GM12878 (cell line): ENCODE measurements around the gene ZNF44. TPM values are rescaled to one million over a fixed set of nuclear protein-coding genes. Genes with fewer than 3 reads are reported as not detected.

Source experiments
- ATAC-seq: fragments of 200-7000 bp; cut with Tn5 transposase; 3 replicates; pipeline ENCODE4 v1.9.1; 2020; ENCODE audit warnings: mild to moderate bottlenecking, moderate library complexity
- BruUV-seq: library from RNA; stranded (reverse); fragments of 400-500 nt; replicated peaks from 2 replicates; lab custom pipeline; 2021; lab: Mats Ljungman, UMichigan
- CTCF ChIA-PET: fragments of 300-600 bp; sonication (Branson Sonifier 250); formaldehyde crosslinking; extraction: SDS; loops from one replicate; lab custom pipeline; 2021; ENCODE audit warnings: inconsistent platforms; lab: Yijun Ruan, JAX
- POLR2A ChIA-PET: fragments of 350-600 bp; formaldehyde crosslinking; extraction: SDS; loops from one replicate; lab custom pipeline; 2021; ENCODE audit warnings: inconsistent platforms; lab: Charles Lee
- RAD21 ChIA-PET: fragments of 300-600 bp; sonication (Branson Sonifier 250); formaldehyde crosslinking; loops from one replicate; lab custom pipeline; 2023; ENCODE audit warnings: antibody characterized with exemption; ENCODE audit not compliant: unreplicated experiment; lab: Charles Lee
- SMC1A ChIA-PET: fragments of 300-600 bp; sonication (Branson Sonifier 250); formaldehyde crosslinking; loops from one replicate; lab custom pipeline; 2023; ENCODE audit not compliant: unreplicated experiment, uncharacterized antibody; lab: Charles Lee
- DNase-seq: peaks from one replicate; pipeline ENCODE4 v3.0.0-alpha.2; 2011; ENCODE audit warnings: low read depth, low spot score
- FAIRE-seq: peaks from 3 replicates; lab custom pipeline; 2011; peaks lifted over from hg19 to GRCh38; lab: Jason Lieb, UNC
- H2AFZ ChIP-seq: 2 replicates; pipeline ENCODE4 v1.6.0; 2011; ENCODE audit warnings: low read depth, low read length, control low read depth; ENCODE audit not compliant: control insufficient read depth
- H3K27ac ChIP-seq: 2 replicates; pipeline ENCODE4 v1.5.1; 2011; ENCODE audit warnings: control low read depth; ENCODE audit not compliant: control insufficient read depth, insufficient read depth
- H3K27me3 ChIP-seq, 2 experiments: replicated peaks in 1 of 2; 2 replicates each; pipeline versions ENCODE4 v1.6.0 to v1.6.1; 2011; ENCODE audit warnings: low read length in 1 of 2; ENCODE audit not compliant: control insufficient read depth in 2 of 2, insufficient read depth in 2 of 2
- H3K36me3 ChIP-seq, 2 experiments: 2 replicates each; pipeline ENCODE4 v1.5.1; 2011; ENCODE audit warnings: low read length in 1 of 2; ENCODE audit not compliant: control insufficient read depth in 2 of 2, insufficient read depth in 2 of 2
- H3K4me1 ChIP-seq: 2 replicates; pipeline ENCODE4 v1.6.1; 2011; ENCODE audit warnings: mild to moderate bottlenecking, low read length, moderate library complexity, mixed read lengths; ENCODE audit not compliant: control insufficient read depth, insufficient read depth
- H3K4me2 ChIP-seq: 2 replicates; pipeline ENCODE4 v1.6.0; 2011; ENCODE audit warnings: control low read depth; ENCODE audit not compliant: control insufficient read depth, insufficient read depth
- H3K4me3 ChIP-seq: fragments of 200-600 bp; sonication (generic); 2 replicates; pipeline ENCODE4 v1.5.1; 2016
- H3K79me2 ChIP-seq: 2 replicates; pipeline ENCODE4 v1.6.0; 2011; ENCODE audit warnings: low read length; ENCODE audit not compliant: control insufficient read depth, insufficient read depth
- H3K9ac ChIP-seq: 2 replicates; pipeline ENCODE4 v1.8.0; 2011; ENCODE audit warnings: low read length, control low read depth, mixed read lengths; ENCODE audit not compliant: control insufficient read depth, insufficient read depth
- H3K9me3 ChIP-seq: replicated peaks from 3 replicates; pipeline ENCODE4 v1.5.1; 2011; ENCODE audit warnings: mild to moderate bottlenecking, low read length; ENCODE audit not compliant: control insufficient read depth, insufficient read depth
- H4K20me1 ChIP-seq: 2 replicates; pipeline ENCODE4 v1.6.0; 2011; ENCODE audit not compliant: control insufficient read depth, insufficient read depth
- ATF2 ChIP-seq: IDR thresholded peaks from 2 replicates; pipeline ENCODE4 v1.6.1; 2012; ENCODE audit warnings: low read length, inconsistent platforms
- E4F1 ChIP-seq: fragments of 450-650 bp; IDR thresholded peaks from 2 replicates; pipeline ENCODE4 v1.6.1; 2018; ENCODE audit warnings: borderline replicate concordance, mild to moderate bottlenecking; ENCODE audit not compliant: partially characterized antibody
- HCFC1 ChIP-seq: fragments of 150-350 bp; IDR thresholded peaks from 2 replicates; pipeline ENCODE4 v1.6.1; 2014; ENCODE audit warnings: low read length
- HDGF ChIP-seq: fragments of 450-650 bp; IDR thresholded peaks from 2 replicates; pipeline ENCODE4 v1.6.1; 2016; ENCODE audit warnings: antibody characterized with exemption
- MTA3 ChIP-seq: IDR thresholded peaks from 2 replicates; pipeline ENCODE4 v1.6.1; 2012; ENCODE audit warnings: low read length, inconsistent platforms, borderline replicate concordance
- PBX3 ChIP-seq: IDR thresholded peaks from 2 replicates; pipeline ENCODE4 v1.6.1; 2011; ENCODE audit warnings: mild to moderate bottlenecking, low read depth, low read length, moderate library complexity; ENCODE audit not compliant: insufficient replicate concordance
- PKNOX1 ChIP-seq: fragments of 450-650 bp; IDR thresholded peaks from 2 replicates; pipeline ENCODE4 v1.6.1; 2016; ENCODE audit warnings: mild to moderate bottlenecking
- POLR2AphosphoS2 ChIP-seq: IDR thresholded peaks from 2 replicates; pipeline ENCODE4 v1.6.1; 2011; ENCODE audit warnings: low read depth, mild to moderate bottlenecking, low read length, improper control_type of control experiment, moderate library complexity
- RFX5 ChIP-seq: IDR thresholded peaks from 2 replicates; pipeline ENCODE4 v1.6.1; 2011; ENCODE audit warnings: low read depth, low read length, improper control_type of control experiment
- SIX5 ChIP-seq: IDR thresholded peaks from 2 replicates; pipeline ENCODE4 v1.6.1; 2011; ENCODE audit warnings: mild to moderate bottlenecking, low read depth, low read length, moderate library complexity; ENCODE audit not compliant: severe bottlenecking
- WGBS: methylation state at CpG from one replicate; pipeline ENCODE4 v1.1.6; 2016; ENCODE audit warnings: low lambda C conversion rate; ENCODE audit not compliant: insufficient replicate concordance, insufficient coverage; ENCODE audit errors: missing lambda C conversion rate; 5-methylcytosine and 5-hydroxymethylcytosine counted together
- in situ Hi-C: fragments of 300-500 bp; cut with MboI; formaldehyde crosslinking; loops from 9 replicates; pipeline ENCODE4 v1.14.3; 2018; ENCODE audit warnings: mixed read lengths
- intact Hi-C: fragments of 100-400 bp; cut with micrococcal nuclease; formaldehyde crosslinking; loops from one replicate; pipeline ENCODE4 v1.14.2; 2022; ENCODE audit not compliant: unreplicated experiment
- polyA plus RNA-seq, 11 experiments: library from polyadenylated mRNA; depleted of rRNA in 4 of 11; unstranded in 6 of 11; stranded (reverse) in 5 of 11; fragments of >200 nt; fragmentation: Nextera tagmentation in 4 of 11; fragmentation: Illumina TruSeq in 1 of 11; extraction: Ambion mirVana in 4 of 11; extraction: Trizol in 1 of 11; gene quantifications; 1 replicate in 1 of 11; 2 replicates in 10 of 11; pipeline versions ENCODE4 v1.2.1 to v1.2.3, GENCODE V29; 2011 to 2016; ENCODE audit warnings: inconsistent platforms in 2 of 11, missing spikeins in 2 of 11, low read depth in 1 of 11
- total RNA-seq, 4 experiments: library from RNA; depleted of rRNA in 3 of 4; stranded (reverse); fragments of >200 nt in 3 of 4; fragmentation: Illumina TruSeq in 1 of 4; extraction: Trizol in 1 of 4; gene quantifications; 2 replicates each; pipeline versions ENCODE4 v1.2.1 to v1.2.3, GENCODE V29; 2013 to 2021

The ZNF44 gene
- total and polyA plus RNA-seq, 10 of the 15 experiments (the other 5 are each of a cell fraction or from before 2014, with no cell fraction given): 3.7 to 11.3 (median 5.4) TPM

GRCh38 chr19:12229990-12230389 is 64.7 kb downstream of the ZNF44 start:
- no peaks in the 10 kb centered on the region for H3K79me2 ChIP-seq
- POLR2A ChIA-PET: no interaction called here
- intact Hi-C loops (no loop called here), in situ Hi-C loops (no loop called here)
- CTCF ChIA-PET: no interaction called here
- no peak for DNase-seq
- TF ChIP-seq HDGF (no peak), ATF2 (no peak), E4F1 (no peak), HCFC1 (no peak), PKNOX1 (no peak), PBX3 (no peak), SIX5 (no peak), MTA3 (no peak), POLR2AphosphoS2 (no peak), RFX5 (no peak)
- BruUV-seq: no TSS peak
- no peaks in the 10 kb centered on the region for H4K20me1 ChIP-seq
- SMC1A ChIA-PET: no interaction called here
- peaks cover 6% of the 10 kb centered on the region; the same call in 2 of the 3 replicates for H3K9me3 ChIP-seq
- H3K27ac ChIP-seq: no peak overlapping the region
- H3K9ac ChIP-seq: no peak overlapping the region
- H2AFZ ChIP-seq: no peak overlapping the region
- no peak for FAIRE-seq
- ATAC-seq: no peak
- RAD21 ChIA-PET: no interaction called here
- H3K36me3 ChIP-seq: no peaks in the 10 kb centered on the region
- no peak overlapping the region for H3K4me2 ChIP-seq
- no peaks in the 10 kb centered on the region for H3K27me3 ChIP-seq
- H3K4me3 ChIP-seq: no peak overlapping the region
- 52% methylated on average over 3 of the region's 3 CpGs for WGBS
- H3K4me1 ChIP-seq: no peaks in the 10 kb centered on the region
